NCI-H2171 treated with DMSO at 0.1 percent for 48 hours (cell line): ENCODE results near the gene FLVCR1.
A peak's percentile ranks its signal among the peaks of the same experiment; 100 is the strongest.

Experiments used
- DNase-seq: peaks from one replicate; lab custom pipeline; 2025; lab: John Stamatoyannopoulos, UW

The FLVCR1 gene

GRCh38 chr1:212915245-212916091 lies 57.4 kb downstream of the FLVCR1 start:
- DNase-seq = peak; percentile 62

GRCh38 chr1:212916481-212917133 lies 58.5 kb downstream of the FLVCR1 start:
- DNase-seq = peak; percentile 94

GRCh38 chr1:212917134-212917485 lies 59.0 kb downstream of the FLVCR1 start:
- DNase-seq = no peak

GRCh38 chr1:212917858-212918257 lies 59.8 kb downstream of the FLVCR1 start:
- DNase-seq = no peak

GRCh38 chr1:212918824-212919223 lies 60.7 kb downstream of the FLVCR1 start:
- peak; percentile 34 for DNase-seq

GRCh38 chr1:212920246-212920645 lies 62.2 kb downstream of the FLVCR1 start:
- no peak for DNase-seq

- no peak for DNase-seq
Measured at GRCh38 chr1:212920896-212921295, 62.8 kb downstream of the FLVCR1 start.

- DNase-seq = no peak
Measured at GRCh38 chr1:212922016-212922415, 63.9 kb downstream of the FLVCR1 start.

- no peak for DNase-seq
Measured at GRCh38 chr1:212926372-212926771, 68.3 kb downstream of the FLVCR1 start.

GRCh38 chr1:212928323-212929291 lies 70.5 kb downstream of the FLVCR1 start:
- DNase-seq = no peak

- DNase-seq = no peak
Measured at GRCh38 chr1:212930986-212931678, 73.1 kb downstream of the FLVCR1 start.

GRCh38 chr1:212933815-212934471 lies 75.9 kb downstream of the FLVCR1 start:
- no peak for DNase-seq

GRCh38 chr1:212935387-212935981 lies 77.4 kb downstream of the FLVCR1 start:
- no peak for DNase-seq

GRCh38 chr1:212937034-212937433 lies 79.0 kb downstream of the FLVCR1 start:
- peak; percentile 42 for DNase-seq

- DNase-seq = peak; percentile 66
Measured at GRCh38 chr1:212938846-212939245, 80.8 kb downstream of the FLVCR1 start.

- no peak for DNase-seq
Measured at GRCh38 chr1:212941452-212941851, 83.4 kb downstream of the FLVCR1 start.

GRCh38 chr1:212942679-212943392 lies 84.8 kb downstream of the FLVCR1 start:
- no peak for DNase-seq

GRCh38 chr1:212943393-212943710 lies 85.3 kb downstream of the FLVCR1 start:
- DNase-seq = no peak

GRCh38 chr1:212944229-212944901 lies 86.3 kb downstream of the FLVCR1 start:
- no peak for DNase-seq

- DNase-seq = no peak
Measured at GRCh38 chr1:212945056-212945455, 87.0 kb downstream of the FLVCR1 start.
